MM.1S (cell line): ENCODE data around the gene ENOX1.

ENCODE experiments used
- CTCF ChIP-seq: fragments of 300-600 bp; sonication (generic); IDR thresholded peaks from 2 replicates; pipeline ENCODE4 v1.5.1; 2016; ENCODE audit warnings: antibody characterized with exemption, low read length, mixed read lengths
- EZH2 ChIP-seq: fragments of 300-600 bp; sonication (generic); optimal IDR thresholded peaks from 2 replicates; pipeline ENCODE3; 2017; ENCODE audit warnings: low read depth, mild to moderate bottlenecking, antibody characterized with exemption, low read length, mixed read lengths

GRCh38 chr13:43555667-43556066 lies 231.1 kb downstream of the ENOX1 start:
- no peak for TF ChIP-seq CTCF
- no peak for TF ChIP-seq EZH2
